ENCODE data around the gene NTSR1. TPM values are rescaled to one million over a fixed set of nuclear protein-coding genes. Genes with fewer than 3 reads are reported as not detected.

The NTSR1 gene
- total RNA-seq, 4 donors from 2014 or later, result 1.5 to 23.9 (median 4.7) TPM

DNA sequence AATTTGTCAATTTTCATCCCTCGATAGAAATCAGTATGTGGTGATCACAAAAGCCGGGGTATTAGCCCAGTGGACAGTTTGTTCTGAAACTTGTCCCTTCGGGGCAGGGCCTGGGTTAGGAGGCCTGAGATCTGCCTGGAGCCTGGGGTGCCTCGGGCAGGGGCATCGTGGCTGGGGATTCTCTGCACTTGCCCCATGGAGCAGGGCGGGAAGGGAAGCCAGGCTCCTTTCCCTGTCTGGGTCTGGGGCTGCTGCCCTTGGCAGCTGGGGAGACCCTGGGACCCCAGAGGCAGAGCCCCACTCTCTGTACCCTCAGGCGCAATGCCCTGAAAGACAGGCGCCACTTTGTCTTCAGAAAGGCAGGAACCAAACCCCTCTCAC is 27.4 kb downstream of the NTSR1 start:
- peaks cover 23% of the 10 kb centered on the region for H3K27me3 ChIP-seq
- no peaks in the 10 kb centered on the region for H3K9me3 ChIP-seq
- in situ Hi-C loops (cut with MboI; ENCODE audit: low pct_ligation_motif_present in 1 of 4, low pct_unique_long_range_greater_than_20kb in 1 of 4, low sequenced_read_pairs in 3 of 4) (no loop called here), intact Hi-C loops (cut with DNase I; ENCODE audit: low total_unique reads) (no loop called here)
- peak; percentile 5 for DNase-seq
- H3K4me3 ChIP-seq, result no peak overlapping the region
- peaks cover 4 to 26% (median 15%) of the 10 kb centered on the region in 4 donors for H3K4me1 ChIP-seq
- H3K36me3 ChIP-seq, result no peaks in the 10 kb centered on the region
- 80 to 92% methylated on average over 1 to 7 of the region's 8 CpGs for WGBS, 2 donors (ENCODE audit: low coverage in 1 of 2)
- no peak for TF ChIP-seq POLR2A (IDR thresholded peaks at IDR 0.05)
- TF ChIP-seq EP300 (IDR thresholded peaks at IDR 0.05; ENCODE audit: low read depth), result no peak
- no peak for TF ChIP-seq POLR2AphosphoS5 (IDR thresholded peaks at IDR 0.05)
- TF ChIP-seq, protein P1, sequence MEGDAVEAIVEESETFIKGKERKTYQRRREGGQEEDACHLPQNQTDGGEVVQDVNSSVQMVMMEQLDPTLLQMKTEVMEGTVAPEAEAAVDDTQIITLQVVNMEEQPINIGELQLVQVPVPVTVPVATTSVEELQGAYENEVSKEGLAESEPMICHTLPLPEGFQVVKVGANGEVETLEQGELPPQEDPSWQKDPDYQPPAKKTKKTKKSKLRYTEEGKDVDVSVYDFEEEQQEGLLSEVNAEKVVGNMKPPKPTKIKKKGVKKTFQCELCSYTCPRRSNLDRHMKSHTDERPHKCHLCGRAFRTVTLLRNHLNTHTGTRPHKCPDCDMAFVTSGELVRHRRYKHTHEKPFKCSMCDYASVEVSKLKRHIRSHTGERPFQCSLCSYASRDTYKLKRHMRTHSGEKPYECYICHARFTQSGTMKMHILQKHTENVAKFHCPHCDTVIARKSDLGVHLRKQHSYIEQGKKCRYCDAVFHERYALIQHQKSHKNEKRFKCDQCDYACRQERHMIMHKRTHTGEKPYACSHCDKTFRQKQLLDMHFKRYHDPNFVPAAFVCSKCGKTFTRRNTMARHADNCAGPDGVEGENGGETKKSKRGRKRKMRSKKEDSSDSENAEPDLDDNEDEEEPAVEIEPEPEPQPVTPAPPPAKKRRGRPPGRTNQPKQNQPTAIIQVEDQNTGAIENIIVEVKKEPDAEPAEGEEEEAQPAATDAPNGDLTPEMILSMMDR (IDR thresholded peaks at IDR 0.05), result no peak
- no peak overlapping the region for H3K27ac ChIP-seq

DNA sequence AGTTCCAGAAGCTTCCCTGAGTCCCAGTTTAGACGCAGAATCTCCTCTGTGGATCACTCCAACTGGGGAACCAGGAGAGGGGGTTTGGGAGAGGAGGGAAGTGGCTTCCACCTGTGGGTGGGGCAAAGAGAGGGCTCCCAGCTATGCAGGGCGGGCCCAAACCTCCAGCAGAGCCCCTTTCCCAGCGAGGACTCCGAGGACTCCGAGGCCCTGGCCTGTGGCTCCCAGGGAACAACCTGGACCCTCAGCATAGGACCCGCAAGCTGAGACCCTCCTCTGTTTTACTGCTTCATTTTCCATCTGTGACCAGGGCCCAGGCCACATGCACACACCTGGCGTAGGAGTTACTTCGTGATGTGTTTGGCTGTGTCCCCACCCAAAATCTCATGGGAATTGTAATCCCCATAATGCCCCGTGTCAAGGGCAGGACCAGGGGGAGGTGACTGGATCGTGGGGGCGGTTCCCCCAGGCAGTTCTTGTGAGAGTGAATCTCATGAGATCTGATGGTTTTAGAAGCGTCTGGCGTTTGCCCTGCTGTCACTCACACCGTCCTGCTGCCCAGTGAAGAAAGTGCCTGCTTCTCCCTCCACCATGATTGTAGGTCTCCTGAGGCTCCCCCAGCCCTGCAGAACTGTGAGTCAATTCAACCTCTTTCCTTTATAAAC is 27.9 kb downstream of the NTSR1 start:
- Histone ChIP-seq H3K27me3 (peaks cover 24% of the 10 kb centered on the region), H3K4me1 (peaks cover 4 to 31% (median 16%) of the 10 kb centered on the region in 4 donors), H3K36me3 (no peaks in the 10 kb centered on the region), H3K4me3 (no peak overlapping the region), H3K27ac (no peak overlapping the region), H3K9me3 (no peaks in the 10 kb centered on the region)
- peak; percentile 4 for DNase-seq
- in situ Hi-C loops (cut with MboI; ENCODE audit: low pct_ligation_motif_present in 1 of 4, low pct_unique_long_range_greater_than_20kb in 1 of 4, low sequenced_read_pairs in 3 of 4) (no loop called here), intact Hi-C loops (cut with DNase I; ENCODE audit: low total_unique reads) (no loop called here)
- TF ChIP-seq POLR2AphosphoS5 (IDR thresholded peaks at IDR 0.05) (no peak), POLR2A (IDR thresholded peaks at IDR 0.05) (no peak), EP300 (IDR thresholded peaks at IDR 0.05; ENCODE audit: low read depth) (no peak)
- TF ChIP-seq, protein P1 (IDR thresholded peaks at IDR 0.05), result no peak
- WGBS, 2 donors (ENCODE audit: low coverage in 1 of 2), result 84% methylated on average over 14 of the region's 14 CpGs; no CpG with 5 or more reads in 1 of the 2 donors

DNA sequence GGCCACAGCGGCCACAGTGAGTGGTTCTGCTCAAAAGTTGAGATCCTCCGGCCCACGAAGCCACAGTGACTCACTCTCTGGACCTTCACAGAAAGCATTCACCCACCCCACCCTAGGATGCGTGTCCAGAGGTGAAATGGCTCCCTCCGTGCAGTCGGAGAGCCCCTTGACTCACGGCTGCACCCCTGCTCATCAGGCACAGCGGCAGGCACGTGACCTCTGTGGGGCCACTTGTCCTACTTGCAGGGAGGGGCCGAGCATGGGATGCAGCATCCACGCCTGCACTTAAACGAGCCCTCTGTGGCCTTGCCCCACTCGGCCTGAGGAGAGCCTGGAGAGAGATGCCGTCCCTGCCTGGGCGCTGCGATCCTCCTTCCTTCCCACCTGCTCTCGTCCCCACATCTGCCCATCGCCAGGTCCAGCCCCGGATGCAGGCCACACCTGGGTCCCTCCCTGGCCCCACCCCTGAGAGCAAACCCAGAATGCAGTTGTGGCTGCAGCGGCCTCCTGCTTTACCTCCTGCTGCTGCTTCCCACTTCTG is 28.7 kb downstream of the NTSR1 start:
- in situ Hi-C loops (cut with MboI; ENCODE audit: low pct_ligation_motif_present in 1 of 4, low pct_unique_long_range_greater_than_20kb in 1 of 4, low sequenced_read_pairs in 3 of 4), result no loop called here
- Histone ChIP-seq H3K9me3 (no peaks in the 10 kb centered on the region), H3K4me3 (no peak overlapping the region), H3K27ac (no peak overlapping the region), H3K36me3 (no peaks in the 10 kb centered on the region), H3K4me1 (peaks cover 4 to 31% (median 16%) of the 10 kb centered on the region in 4 donors), H3K27me3 (peaks cover 31% of the 10 kb centered on the region)
- WGBS, 2 donors (ENCODE audit: low coverage in 1 of 2), result 74% methylated on average over 18 of the region's 20 CpGs; no CpG with 5 or more reads in 1 of the 2 donors
- peak; percentile 5 for DNase-seq
- TF ChIP-seq, protein P1 (IDR thresholded peaks at IDR 0.05), result no peak
- TF ChIP-seq EP300 (IDR thresholded peaks at IDR 0.05; ENCODE audit: low read depth), result no peak
- TF ChIP-seq POLR2AphosphoS5 (IDR thresholded peaks at IDR 0.05), result no peak
- TF ChIP-seq POLR2A (IDR thresholded peaks at IDR 0.05), result no peak
- intact Hi-C loops (cut with DNase I; ENCODE audit: low total_unique reads), result no loop called here

DNA sequence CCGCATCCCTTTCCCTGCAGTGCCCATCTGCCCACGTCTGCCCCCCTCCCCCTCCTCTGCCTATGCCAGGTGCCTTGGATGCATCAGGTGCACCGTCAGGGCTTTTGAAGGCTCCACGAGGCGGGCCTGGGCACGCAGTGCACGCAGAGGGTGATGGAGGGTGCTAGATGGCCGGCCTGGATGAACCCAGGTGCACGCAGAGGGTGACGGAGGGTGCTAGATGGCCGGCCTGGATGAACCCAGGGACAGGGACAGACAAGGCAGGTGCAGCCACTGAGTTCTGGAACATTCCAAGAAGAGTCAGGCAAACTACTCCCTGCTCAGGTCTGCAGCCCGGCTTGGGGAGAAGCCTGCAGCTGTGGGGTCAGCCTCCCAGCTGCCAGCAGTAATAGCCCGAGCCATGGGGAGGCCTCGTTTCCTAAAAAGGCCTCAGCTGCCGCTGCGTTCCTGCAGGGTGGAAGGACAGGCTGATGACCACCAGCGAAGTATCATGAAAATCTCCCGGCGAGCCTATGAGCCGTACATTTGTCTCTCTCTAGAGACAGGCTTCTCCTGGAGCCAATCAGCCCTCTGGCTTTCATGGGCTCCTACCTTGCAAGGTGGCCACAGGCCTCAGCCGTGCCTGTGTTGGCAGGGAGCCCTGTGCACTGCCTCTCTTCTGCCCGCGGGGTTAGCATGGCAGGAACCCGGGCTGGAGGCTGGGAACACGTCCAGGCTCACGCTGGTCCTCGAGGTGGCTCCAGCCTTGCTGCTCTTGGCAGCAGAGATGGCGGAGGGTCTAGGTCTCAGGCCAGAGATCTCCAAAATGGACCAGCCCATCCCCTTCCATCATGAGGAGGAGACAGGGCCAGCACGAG is 29.6 kb downstream of the NTSR1 start:
- no peaks in the 10 kb centered on the region for H3K9me3 ChIP-seq
- no peak overlapping the region for H3K27ac ChIP-seq
- H3K4me3 ChIP-seq, result no peak overlapping the region
- no peaks in the 10 kb centered on the region for H3K36me3 ChIP-seq
- intact Hi-C loops (cut with DNase I; ENCODE audit: low total_unique reads), result no loop called here
- in situ Hi-C loops (cut with MboI; ENCODE audit: low pct_ligation_motif_present in 1 of 4, low pct_unique_long_range_greater_than_20kb in 1 of 4, low sequenced_read_pairs in 3 of 4), result no loop called here
- H3K4me1 ChIP-seq, result peaks cover 4 to 29% (median 16%) of the 10 kb centered on the region in 4 donors
- TF ChIP-seq, protein P1 (IDR thresholded peaks at IDR 0.05), result no peak
- TF ChIP-seq POLR2AphosphoS5 (IDR thresholded peaks at IDR 0.05), result no peak
- no peak for TF ChIP-seq EP300 (IDR thresholded peaks at IDR 0.05; ENCODE audit: low read depth)
- no peak for TF ChIP-seq POLR2A (IDR thresholded peaks at IDR 0.05)
- 71% methylated on average over 26 of the region's 29 CpGs; no CpG with 5 or more reads in 1 of the 2 donors for WGBS, 2 donors (ENCODE audit: low coverage in 1 of 2)
- H3K27me3 ChIP-seq, result peaks cover 25% of the 10 kb centered on the region
- peak; percentile 6 for DNase-seq
